OCI-LY7 (cell line): ENCODE data around the gene PHGDH. TPM values are rescaled to one million over a fixed set of nuclear protein-coding genes. Genes with fewer than 3 reads are reported as not detected.

ENCODE experiments used
- BruUV-seq: library from RNA; stranded (reverse); fragments of 400-500 nt; replicated peaks from 2 replicates; lab custom pipeline; 2021; lab: Mats Ljungman, UMichigan
- CTCF ChIA-PET: fragments of 300-600 bp; sonication (Branson Sonifier 250); formaldehyde crosslinking; loops from one replicate; lab custom pipeline; 2022; ENCODE audit warnings: antibody characterized with exemption; ENCODE audit not compliant: unreplicated experiment; lab: Charles Lee
- POLR2A ChIA-PET: fragments of 300-600 bp; sonication (Branson Sonifier 250); formaldehyde crosslinking; loops from one replicate; lab custom pipeline; 2022; ENCODE audit warnings: antibody characterized with exemption; lab: Charles Lee
- DNase-seq: peaks from one replicate; pipeline ENCODE4 v3.0.0-alpha.2; 2015; ENCODE audit warnings: low spot score
- H2AFZ ChIP-seq: fragments of 200-600 bp; sonication (generic), shearing (Covaris generic); 2 replicates; pipeline ENCODE4 v1.6.1; 2014; ENCODE audit warnings: mild to moderate bottlenecking, antibody characterized with exemption, low read length, moderate library complexity
- H3K27ac ChIP-seq: fragments of 200-600 bp; sonication (generic); 2 replicates; pipeline ENCODE4 v1.5.1; 2014; ENCODE audit warnings: mixed run types, low read depth, mild to moderate bottlenecking, moderate library complexity, low read length, inconsistent platforms; ENCODE audit not compliant: poor library complexity, severe bottlenecking
- H3K36me3 ChIP-seq: fragments of 200-600 bp; sonication (generic); 2 replicates; pipeline ENCODE4 v1.6.1; 2014; ENCODE audit warnings: mild to moderate bottlenecking, antibody characterized with exemption, low read length, moderate library complexity, mixed read lengths; ENCODE audit not compliant: insufficient read depth
- H3K4me1 ChIP-seq: fragments of 200-600 bp; sonication (generic); 2 replicates; pipeline ENCODE4 v1.5.1; 2014; ENCODE audit warnings: mild to moderate bottlenecking, low read length; ENCODE audit not compliant: insufficient read depth, poor library complexity, severe bottlenecking
- H3K4me2 ChIP-seq: fragments of 200-600 bp; sonication (generic); 2 replicates; pipeline ENCODE4 v1.6.1; 2014; ENCODE audit warnings: mild to moderate bottlenecking, low read length
- H3K4me3 ChIP-seq: fragments of 200-600 bp; sonication (generic); 2 replicates; pipeline ENCODE4 v1.5.1; 2014; ENCODE audit warnings: mild to moderate bottlenecking, low read depth, low read length; ENCODE audit not compliant: poor library complexity, severe bottlenecking
- H3K79me2 ChIP-seq: fragments of 200-600 bp; sonication (generic); 2 replicates; pipeline ENCODE4 v1.6.1; 2016; ENCODE audit warnings: low read depth, mild to moderate bottlenecking, low read length, moderate library complexity, mixed read lengths; ENCODE audit not compliant: insufficient read depth
- H3K9me2 ChIP-seq: fragments of 200-600 bp; sonication (generic); 2 replicates; pipeline ENCODE4 v1.6.1; 2016; ENCODE audit warnings: mild to moderate bottlenecking, low read length, mixed read lengths; ENCODE audit not compliant: insufficient read depth
- H3K9me3 ChIP-seq: fragments of 200-600 bp; sonication (generic); 2 replicates; pipeline ENCODE4 v1.6.1; 2014; ENCODE audit warnings: mild to moderate bottlenecking, mixed run types, low read length, mixed read lengths
- H4K20me1 ChIP-seq: fragments of 200-600 bp; sonication (generic); 2 replicates; pipeline ENCODE4 v1.6.1; 2014; ENCODE audit warnings: mild to moderate bottlenecking, antibody characterized with exemption, low read length, moderate library complexity, mixed read lengths; ENCODE audit not compliant: insufficient read depth
- CTCF ChIP-seq: fragments of 200-600 bp; sonication (generic); conservative IDR thresholded peaks from 2 replicates; pipeline ENCODE4 v1.5.1; 2014; ENCODE audit warnings: mild to moderate bottlenecking, antibody characterized with exemption, low read length, moderate library complexity, mixed read lengths
- EZH2phosphoT487 ChIP-seq: fragments of 200-600 bp; sonication (generic); IDR thresholded peaks from 2 replicates; pipeline ENCODE4 v1.6.1; 2018; ENCODE audit warnings: low read depth, borderline replicate concordance, mild to moderate bottlenecking, mixed run types, antibody characterized with exemption, low read length, moderate library complexity, mixed read lengths
- intact Hi-C: fragments of 100-400 bp; cut with micrococcal nuclease; formaldehyde crosslinking; loops from one replicate; pipeline ENCODE4 v1.10.0; 2022; ENCODE audit not compliant: unreplicated experiment
- total RNA-seq, 2 experiments: library from RNA; depleted of rRNA in 1 of 2; stranded (reverse); fragments of >200 nt in 1 of 2; shearing (Covaris generic) in 1 of 2; gene quantifications; 2 replicates each; pipeline ENCODE4 v1.2.3, GENCODE V29; 2014 to 2022

PHGDH gene
- total RNA-seq, 2 experiments from 2014 or later: 287 to 451 TPM

- no peaks in the 10 kb centered on the region for H3K4me1 ChIP-seq
- no peak overlapping the region for H3K4me2 ChIP-seq
- H3K9me3 ChIP-seq: no peaks in the 10 kb centered on the region
- POLR2A ChIA-PET: no interaction called here
- no peak overlapping the region for H3K4me3 ChIP-seq
- BruUV-seq: no TSS peak
- no peaks in the 10 kb centered on the region for H3K36me3 ChIP-seq
- DNase-seq: no peak
- H4K20me1 ChIP-seq: no peaks in the 10 kb centered on the region
- H2AFZ ChIP-seq: no peak overlapping the region
- H3K9me2 ChIP-seq: no peaks in the 10 kb centered on the region
- TF ChIP-seq EZH2phosphoT487: no peak
- H3K27ac ChIP-seq: no peak overlapping the region
- H3K79me2 ChIP-seq: no peaks in the 10 kb centered on the region
- CTCF ChIA-PET: no interaction called here
- intact Hi-C loops: loop anchor here (5.0 to 10.0 kb wide), 2 partner anchors 81 to 386 kb away; no protein-coding TSS in a partner anchor
These were observed 38.4 kb upstream of the PHGDH start for GRCh38 chr1:119673171-119673940.

GRCh38 chr1:119674111-119674526 lies 37.6 kb upstream of the PHGDH start:
- BruUV-seq: no TSS peak
- Histone ChIP-seq H3K9me3 (no peaks in the 10 kb centered on the region), H3K4me3 (no peak overlapping the region), H2AFZ (no peak overlapping the region), H3K4me1 (no peaks in the 10 kb centered on the region), H3K79me2 (no peaks in the 10 kb centered on the region), H3K4me2 (no peak overlapping the region), H4K20me1 (no peaks in the 10 kb centered on the region), H3K27ac (no peak overlapping the region), H3K9me2 (no peaks in the 10 kb centered on the region), H3K36me3 (no peaks in the 10 kb centered on the region)
- POLR2A ChIA-PET: interaction anchor here (0.5 to 1.3 kb wide), 4 partner anchors 10 to 206 kb away, joined by 3 to 4 read pairs (median 4); no protein-coding TSS in a partner anchor
- no peak for DNase-seq
- CTCF ChIA-PET: no interaction called here
- TF ChIP-seq CTCF (no peak), EZH2phosphoT487 (no peak)
- intact Hi-C loops: loop anchor here (5.0 to 10.0 kb wide), 2 partner anchors 81 to 387 kb away; no protein-coding TSS in a partner anchor

GRCh38 chr1:119674835-119675289 lies 36.9 kb upstream of the PHGDH start:
- no peak overlapping the region for H2AFZ ChIP-seq
- H3K79me2 ChIP-seq: no peaks in the 10 kb centered on the region
- H3K4me2 ChIP-seq: no peak overlapping the region
- no peaks in the 10 kb centered on the region for H3K4me1 ChIP-seq
- POLR2A ChIA-PET: interaction anchor here (0.5 to 1.3 kb wide), 4 partner anchors 11 to 207 kb away, joined by 3 to 4 read pairs (median 4); no protein-coding TSS in a partner anchor
- no peaks in the 10 kb centered on the region for H3K9me2 ChIP-seq
- no peak for DNase-seq
- no peak overlapping the region for H3K4me3 ChIP-seq
- no peaks in the 10 kb centered on the region for H3K9me3 ChIP-seq
- H3K36me3 ChIP-seq: no peaks in the 10 kb centered on the region
- CTCF ChIA-PET: interaction anchor here (0.8 kb wide), 1 partner anchor 127 kb away, joined by 3 read pairs; no protein-coding TSS in a partner anchor
- H4K20me1 ChIP-seq: no peaks in the 10 kb centered on the region
- BruUV-seq: no TSS peak
- H3K27ac ChIP-seq: no peak overlapping the region
- intact Hi-C loops: loop anchor here (1.0 to 10.0 kb wide), 3 partner anchors 62 to 388 kb away; no protein-coding TSS in a partner anchor
- TF ChIP-seq CTCF: no peak
- TF ChIP-seq EZH2phosphoT487: no peak
